GM21717 (cell line): Measurements from ENCODE around the gene SUSD6.
"Not testable (repeated sequence)": the region's sequence is repeated elsewhere in the genome, so short reads cannot be mapped to it uniquely, and the experiment has no call there.

Source experiments
- ATAC-seq: cut with Tn5 transposase; IDR thresholded peaks from one replicate; pipeline ENCODE4 v1.9.1; 2021; ENCODE audit warnings: mild to moderate bottlenecking, moderate library complexity; ENCODE audit not compliant: unreplicated experiment

The SUSD6 gene

DNA sequence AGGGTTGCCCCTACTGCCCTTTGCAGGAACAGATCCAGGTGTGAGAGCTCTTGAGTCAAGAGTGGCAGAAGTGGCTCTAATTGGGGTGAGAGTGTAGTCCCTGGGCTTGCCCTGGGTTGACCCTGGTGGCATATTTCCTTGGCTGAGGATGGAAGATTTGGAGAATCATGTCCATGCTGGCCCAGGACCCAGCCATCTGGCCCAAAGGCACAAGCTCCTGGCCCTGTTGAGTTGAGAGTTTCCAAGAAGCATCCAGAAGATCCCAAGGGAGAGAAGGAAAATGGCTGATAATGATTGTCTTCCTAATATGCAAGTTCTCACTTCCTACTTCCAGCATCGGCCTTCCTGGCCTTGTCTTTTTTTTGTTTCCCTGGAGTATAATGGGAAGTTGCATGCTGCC, 100.1 kb downstream of the SUSD6 start:
- no peak for ATAC-seq

DNA sequence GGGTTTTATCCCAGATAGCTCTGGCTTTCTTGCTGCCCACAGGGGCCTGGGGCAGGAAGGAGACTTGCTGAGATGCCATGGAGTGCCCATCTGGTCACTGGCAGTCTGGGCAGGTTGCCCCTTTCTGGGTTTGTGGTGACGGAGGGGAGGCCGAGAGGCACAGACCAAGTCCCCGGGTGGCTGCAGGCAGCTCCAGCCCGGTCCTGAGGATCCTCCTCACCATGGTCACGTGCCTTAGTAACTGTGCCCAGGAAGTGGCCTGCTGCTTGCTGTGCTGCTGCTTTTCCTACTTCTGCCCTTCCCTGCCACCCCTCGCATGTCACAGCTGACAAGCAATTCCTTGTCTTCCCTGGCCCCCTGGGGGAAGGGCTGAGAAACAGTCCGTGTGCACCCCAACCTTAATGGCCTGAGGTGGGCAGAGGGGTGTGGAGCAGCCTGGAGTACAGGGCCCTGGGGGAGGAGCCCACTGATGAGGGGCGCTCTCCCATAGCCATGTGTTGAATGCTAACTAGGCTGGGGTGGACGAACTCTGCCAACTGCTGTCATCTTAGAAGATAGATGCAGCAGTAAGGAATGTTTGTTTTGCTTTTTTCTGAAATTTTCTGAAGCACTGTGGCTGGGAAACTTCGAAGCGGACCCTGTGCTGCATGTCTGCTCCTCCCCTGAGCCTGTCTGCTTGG, 100.6 kb downstream of the SUSD6 start:
- ATAC-seq, result no peak

DNA sequence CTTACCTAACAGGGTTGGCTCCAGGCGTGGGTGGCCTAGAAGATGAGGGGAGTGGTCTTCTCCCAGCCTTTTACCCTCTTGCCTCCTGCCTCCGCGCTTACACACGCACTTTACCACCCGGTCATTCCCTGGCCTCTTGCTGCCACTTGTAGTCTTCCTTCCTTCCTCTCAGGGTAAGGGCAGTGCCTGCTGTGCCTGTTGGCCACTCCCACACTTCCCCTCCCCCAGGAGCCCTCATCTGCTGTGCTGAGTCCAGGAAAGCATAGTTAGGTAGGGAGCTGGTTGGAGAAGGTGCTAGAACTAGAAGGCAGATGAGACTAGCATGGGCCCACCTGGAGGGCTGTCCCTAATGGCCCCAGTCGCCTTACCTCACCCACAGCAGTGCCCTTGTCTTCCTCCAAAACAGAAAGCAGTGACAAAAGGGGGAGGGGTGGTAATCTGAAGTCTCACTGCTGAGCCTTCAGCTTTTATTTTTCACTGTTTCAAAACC, 101.2 kb downstream of the SUSD6 start:
- ATAC-seq, result no peak

DNA sequence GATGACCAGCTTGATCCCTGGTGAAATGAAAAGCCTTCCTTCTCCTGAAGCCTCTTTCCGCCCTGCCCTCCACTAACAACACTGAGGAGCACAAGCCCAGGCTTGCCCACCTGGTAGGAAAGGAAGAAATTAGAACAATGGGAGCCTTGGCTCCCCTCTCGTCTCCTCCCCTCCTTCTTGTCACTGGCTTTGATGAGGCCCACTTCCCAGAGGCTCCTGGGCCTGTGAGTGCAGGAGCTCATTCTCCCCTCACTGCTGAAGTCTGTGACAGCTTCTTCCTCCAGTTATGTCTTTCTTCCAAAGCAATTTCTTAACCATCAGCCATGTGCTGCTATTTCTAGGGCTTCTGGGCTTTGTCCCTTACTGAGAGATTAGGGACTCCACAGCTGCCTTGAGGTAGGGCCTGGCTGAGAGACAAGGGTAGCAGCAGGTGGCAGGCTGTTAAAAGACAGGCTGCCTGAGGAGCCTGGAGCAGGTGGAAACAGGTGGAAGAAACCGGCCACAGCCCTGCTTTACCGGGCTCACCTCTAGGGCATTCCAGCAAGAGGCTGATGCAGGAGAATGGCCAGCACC, 101.9 kb downstream of the SUSD6 start:
- no peak for ATAC-seq

DNA sequence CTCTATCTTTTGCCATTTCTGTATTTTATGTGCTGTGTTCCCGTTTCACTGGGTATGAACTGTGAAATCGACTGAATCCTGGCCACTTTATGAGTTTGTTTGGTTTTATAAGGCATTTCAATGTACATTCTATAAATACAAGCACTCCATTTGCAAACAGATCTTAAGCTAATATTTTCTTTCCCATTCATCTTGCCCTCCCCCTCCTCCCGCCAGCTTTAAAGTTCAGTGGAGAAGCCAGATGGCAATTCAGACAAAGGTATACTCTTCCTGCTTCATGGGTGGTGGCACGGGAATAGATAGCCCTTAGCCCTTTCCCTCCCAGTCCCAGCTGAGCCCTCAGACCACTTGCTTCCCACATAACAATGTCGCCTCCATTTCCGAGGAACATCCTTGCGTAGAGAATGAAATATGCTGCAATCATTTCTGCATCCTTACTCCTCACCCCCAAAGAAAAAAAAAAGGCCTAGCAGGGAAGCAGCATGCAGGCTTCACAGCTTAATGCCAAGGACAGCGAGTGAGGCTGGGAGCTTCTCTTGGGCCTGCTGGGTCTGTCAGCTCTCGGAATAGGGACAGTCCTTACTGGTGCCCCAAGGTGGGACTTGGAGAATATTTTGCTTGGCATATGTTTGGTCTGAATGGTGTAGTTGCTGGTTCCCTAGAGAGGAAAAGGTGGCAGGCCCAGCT, 102.7 kb downstream of the SUSD6 start:
- no peak for ATAC-seq

DNA sequence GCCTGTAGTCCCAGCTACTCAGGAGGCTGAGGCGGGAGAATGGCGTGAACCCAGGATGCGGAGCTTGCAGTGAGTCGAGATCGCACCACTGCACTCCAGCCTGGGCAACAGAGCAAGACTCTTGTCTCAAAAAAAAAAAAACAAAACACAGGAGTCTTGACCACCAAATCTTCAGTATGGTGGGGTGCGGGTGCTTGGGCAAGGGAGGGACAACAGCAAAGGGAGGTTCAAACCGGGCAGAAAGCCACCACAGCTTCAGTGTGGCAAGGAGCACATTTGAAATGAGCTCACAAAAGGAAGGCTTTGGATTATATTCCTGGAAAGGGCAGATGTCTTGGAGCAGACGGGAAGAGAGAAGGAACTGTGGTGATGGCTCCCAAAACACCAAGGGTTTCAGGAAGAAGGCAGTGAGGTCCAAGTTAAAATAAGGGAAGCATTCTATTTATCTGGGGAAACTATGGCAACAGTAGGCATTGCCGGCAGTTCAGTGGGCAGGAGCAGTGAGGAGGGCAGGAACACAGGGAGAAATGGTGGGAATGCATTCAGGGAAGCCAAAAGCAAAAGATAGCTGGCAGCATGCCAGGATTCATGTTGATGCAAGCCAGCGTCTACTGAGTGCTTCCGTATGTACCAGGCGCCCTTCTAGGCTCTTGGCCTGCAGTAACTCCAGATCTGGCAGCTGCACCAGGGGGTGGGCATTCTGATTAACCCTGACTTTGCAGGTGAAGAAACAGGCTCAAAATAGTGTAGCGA, 104.5 kb downstream of the SUSD6 start:
- no peak for ATAC-seq

DNA sequence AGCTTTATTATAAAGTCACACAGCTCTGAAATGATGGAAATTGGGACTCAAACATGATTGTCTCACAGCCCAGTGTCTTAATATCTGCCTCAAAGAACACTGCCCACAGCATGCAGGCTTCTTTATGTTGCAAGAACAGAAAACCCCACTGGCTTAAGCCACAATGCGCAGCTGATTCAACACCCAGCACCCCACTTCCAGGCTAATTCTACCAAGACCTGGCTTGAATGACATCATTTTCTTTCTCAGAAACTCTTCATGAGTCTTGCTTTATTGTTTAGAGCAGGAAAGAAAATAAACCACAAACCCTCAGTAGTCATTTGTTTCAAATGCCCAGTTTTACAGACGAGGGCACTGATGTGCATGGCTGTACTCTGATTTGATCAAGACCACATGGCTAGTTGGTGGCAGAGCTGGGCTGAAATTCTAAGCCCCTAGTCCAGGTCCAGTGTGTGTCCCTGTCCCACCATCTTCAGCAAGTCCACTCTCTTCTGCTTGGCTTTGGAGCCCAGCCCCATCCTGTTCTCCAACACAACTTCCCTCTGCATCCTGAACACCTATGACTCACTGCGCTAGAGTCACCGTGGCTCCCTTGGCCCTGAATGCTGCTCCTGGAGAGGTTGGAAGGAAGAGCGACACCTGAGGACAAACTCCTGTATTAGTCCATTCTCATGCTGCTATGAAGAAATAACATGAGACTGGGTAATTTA, 105.2 kb downstream of the SUSD6 start:
- no peak for ATAC-seq

DNA sequence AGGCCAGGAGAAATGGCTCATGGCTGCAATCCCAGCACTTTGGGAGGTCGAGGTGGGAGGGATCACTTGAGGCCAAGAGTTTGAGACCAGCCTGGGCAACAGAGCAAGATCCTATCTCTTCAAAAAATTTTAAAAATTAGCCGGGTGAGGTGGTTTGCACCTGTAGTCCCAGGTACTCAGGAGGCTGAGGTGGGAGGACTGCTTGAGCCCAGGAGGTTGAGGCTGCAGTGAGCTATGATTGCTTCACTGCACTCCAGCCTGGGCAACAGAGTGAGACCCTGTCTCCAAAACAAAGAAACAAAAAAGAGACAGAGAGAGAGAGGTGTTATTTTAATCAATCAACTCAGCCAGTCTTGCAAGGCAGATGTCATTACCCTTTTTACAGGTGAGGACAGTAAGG, 107.2 kb downstream of the SUSD6 start:
- ATAC-seq, result not testable (repeated sequence)

DNA sequence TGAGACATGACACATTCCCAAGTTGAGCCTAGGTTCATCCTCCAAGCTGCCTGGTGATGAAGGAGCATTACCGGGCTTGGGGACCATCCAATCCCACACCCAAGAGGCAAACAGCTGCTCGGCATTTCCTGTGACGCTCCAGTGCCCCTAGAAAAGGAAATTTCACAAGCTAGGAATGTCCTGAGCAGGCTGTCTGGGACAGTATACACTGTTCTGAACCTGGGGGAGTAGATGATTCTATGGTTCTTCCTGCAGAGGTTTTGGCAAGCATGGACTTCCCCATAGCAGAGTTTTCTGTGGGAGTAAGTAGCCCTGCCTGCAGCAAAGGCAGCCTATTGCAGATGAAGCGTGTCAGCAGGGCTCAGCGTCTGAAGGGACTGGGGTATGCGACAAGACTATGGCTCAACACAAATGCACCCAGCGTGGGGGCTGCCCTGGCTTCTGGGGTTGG, 108.1 kb downstream of the SUSD6 start:
- ATAC-seq, result no peak

DNA sequence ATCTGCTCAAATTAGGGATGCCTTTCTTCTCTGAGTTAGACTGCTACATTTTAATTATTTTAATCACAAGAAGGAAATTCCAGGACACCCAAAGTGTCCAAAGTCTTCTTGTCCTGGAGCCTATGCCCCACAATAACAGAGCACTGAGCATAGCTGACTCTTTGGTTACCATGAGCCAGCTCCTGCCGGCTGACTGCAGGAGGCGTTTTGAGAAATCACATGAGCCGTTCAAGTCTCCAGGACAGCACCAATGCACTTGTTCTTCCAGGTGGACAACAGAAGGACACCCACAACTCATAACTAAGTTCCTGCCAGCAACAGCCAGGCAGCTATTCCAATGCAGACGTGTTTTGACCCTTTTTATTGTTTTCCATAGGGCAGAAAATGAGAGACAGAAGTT, 109.5 kb downstream of the SUSD6 start:
- no peak for ATAC-seq

DNA sequence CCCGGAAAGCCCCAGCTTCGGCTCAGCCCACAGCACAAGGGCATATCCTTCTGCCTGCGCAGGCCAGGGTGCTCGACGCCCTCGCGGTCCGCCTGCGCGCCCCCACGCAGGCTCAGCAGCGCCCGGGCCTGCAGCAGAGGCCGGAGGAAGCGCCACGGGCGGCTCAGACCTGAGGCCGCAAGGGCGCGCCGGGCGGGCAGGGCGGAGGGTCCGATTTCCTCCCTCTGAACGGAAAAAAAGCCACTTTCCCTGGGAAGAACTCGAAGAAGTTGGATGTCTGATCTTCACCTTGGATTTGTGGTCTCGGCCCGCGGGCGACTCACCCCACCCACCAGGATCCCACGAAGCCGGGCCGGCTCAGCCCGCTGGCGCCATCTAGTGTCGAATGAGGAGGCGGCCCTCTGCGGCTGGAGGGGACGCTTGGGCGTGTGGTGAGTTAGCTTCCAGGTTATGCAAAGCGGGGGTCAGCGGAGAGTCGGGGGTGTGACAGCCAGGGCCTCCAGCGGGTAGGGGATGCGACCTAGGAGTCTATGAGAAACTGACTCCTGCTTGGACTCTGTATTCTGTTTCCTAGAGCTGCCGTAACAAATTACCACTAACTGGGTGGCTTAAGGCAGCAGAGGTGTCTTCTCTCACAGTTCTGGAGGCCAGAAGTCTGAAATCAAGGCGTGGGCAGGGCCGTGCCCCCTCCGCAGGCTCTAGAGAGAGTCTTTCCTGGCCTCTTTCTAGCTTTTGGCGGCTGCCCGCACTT, 115.5 kb downstream of the SUSD6 start:
- peak; percentile 77 for ATAC-seq

DNA sequence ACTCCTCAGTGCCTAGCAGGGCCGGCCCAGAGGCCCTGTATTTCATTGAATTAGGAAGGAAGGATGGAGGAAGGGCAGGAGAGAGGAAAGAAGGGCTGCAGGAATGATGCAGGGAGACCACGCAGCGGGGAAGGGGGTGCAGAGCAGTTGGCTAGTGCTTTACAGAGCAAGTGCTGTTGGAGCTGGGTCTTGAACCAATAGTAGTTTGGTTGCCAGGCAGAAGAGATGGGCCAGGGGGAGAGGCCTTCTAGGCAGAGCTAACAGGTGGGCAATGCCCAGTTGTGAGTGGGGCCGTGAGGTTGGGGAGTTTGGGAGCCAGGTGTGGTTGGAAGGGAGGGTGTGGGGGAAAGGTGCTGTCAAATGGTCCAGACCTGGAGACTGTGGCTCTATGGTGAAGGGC, 116.5 kb downstream of the SUSD6 start:
- no peak for ATAC-seq

DNA sequence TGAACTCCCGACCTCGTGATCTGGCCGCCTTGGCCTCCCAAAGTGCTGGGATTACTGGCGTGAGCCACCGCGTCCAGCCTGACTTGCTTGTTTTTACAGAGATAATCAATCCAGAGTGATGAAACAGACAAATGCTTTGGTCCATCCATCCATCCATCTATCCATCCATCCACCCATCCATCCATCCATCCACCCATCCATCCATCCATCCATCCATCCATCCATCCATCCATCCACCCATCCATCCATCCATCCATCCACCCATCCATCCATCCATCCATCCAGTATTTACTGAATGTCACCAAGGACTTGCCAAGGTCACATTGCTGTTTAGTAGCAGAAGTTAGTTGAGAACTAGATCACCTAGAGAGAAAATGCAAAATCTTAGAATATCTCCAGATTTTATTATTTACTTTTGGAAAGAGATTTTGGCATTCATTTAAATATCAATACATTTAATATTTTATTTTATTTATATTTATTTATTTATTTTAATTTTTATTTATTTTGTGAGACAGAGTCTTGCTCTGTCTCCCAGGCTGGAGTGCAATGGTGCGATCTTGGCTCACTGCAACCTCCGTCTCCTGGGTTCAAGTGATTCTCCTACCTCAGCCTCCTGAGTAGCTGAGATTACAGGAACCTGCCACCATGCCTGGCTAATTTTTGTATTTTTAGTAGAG, 120.7 kb downstream of the SUSD6 start:
- not testable (repeated sequence) for ATAC-seq

DNA sequence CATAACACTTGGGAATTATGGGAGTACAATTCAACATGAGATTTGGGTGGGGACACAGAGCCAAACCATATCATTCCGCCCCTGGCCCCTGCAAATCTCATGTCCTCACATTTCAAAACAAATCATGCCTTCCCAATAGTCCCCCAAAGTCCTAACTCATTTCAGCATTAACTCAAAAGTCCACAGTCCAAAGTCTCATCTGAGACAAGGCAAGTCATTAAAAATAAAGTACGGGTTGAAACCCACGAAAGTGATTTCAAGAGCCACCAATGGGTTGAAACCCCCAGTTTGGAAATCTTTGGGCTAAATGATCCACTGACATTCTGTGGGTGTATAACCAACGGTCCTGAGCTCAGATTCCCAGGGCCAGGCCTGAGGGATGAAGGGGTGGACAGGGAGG, 125.0 kb downstream of the SUSD6 start:
- ATAC-seq, result not testable (repeated sequence)

DNA sequence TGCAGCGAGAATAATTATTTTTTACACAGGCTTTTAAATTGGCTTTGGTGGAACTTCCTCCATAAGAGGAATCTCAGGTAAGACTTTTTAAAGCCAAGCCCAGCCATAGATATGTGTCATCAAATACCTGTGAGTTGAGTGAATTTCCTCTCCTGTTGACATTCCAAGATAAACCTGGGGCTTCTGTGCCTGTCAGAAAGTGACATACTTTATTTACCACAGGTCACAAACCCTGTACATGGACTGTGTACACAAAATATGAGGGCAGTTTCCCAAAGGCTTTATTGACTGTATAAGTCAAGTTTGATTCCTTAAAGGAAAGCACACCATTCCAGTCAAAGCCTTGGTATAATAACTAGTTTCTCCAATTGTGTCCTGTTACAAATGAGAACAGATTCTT, 129.7 kb downstream of the SUSD6 start:
- ATAC-seq, result no peak

DNA sequence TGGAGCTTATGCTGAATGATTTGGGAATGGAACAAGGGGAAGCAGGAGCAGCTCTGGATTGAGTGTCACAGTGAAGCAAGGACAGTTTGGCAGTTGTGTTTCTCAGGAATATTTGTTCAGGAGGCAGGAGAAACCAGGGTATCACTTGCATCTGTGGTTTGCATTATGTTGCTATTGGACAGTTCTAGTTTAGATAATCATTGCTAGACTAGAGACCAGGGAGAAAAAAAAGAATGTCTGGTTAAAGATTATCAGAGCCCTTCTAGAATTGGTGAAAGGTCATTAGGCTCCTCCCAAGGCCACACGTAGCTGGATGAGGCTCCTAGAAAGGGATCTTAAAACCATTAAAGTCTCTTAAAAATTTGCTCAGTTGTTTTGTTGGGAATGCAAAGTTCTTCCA, 138.6 kb downstream of the SUSD6 start:
- no peak for ATAC-seq

DNA sequence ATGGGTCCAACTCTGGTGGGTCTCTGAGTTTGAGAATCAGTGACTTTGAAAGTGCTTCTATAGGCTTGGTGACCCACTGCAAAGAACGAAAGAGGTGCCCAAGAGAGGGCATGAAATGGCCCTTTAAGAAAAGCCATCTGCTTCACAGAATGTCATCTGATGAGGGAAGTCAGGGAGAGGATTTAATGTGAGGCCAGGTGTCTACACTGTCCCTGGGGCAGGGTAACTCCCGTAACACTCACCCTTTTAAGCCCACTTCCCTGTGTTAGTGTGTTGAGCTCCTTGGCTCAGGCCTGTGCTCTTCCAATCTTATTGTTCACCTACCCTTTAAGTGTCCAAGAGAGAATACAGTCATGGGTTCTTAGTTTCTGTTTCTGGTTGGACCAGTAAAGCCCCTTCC, 139.1 kb downstream of the SUSD6 start:
- no peak for ATAC-seq

DNA sequence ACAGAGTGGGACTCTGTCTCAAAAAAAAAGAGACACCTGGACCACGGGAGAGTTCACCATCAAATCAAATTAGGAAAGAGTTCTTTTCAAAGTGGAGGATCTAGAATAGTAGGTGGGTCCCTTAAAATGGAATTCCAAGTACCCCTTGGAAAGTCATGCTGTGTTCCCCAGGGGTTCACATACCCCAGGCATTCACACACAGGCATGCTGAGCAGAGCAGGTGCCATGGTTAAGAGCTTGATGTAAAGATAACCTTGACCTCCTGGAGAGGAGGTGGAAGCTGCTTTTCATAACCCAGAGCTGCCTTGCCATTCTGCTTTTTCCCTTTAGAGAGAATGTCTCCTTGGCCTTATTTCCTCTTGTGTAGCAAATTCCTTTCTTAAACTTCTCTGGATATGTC, 141.4 kb downstream of the SUSD6 start:
- no peak for ATAC-seq

DNA sequence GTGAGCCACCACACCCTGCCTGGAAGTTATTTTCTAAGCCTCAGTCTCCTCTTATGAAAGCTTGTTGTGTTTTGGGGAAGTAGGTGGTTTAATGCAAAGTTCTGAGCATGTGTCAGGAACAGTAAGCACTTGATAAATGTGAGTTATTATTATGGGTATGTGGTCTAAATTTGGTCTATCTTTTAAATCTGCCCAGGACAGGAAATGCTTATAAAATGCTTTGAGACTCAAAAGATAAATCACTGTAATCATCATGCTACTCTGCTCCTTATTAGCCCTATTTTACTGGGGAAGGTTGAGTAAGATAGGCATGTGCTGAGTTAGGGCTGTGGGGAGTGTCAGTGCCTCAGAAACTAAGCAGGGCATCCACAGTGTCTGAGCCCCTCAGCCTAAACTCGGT, 142.5 kb downstream of the SUSD6 start:
- no peak for ATAC-seq

DNA sequence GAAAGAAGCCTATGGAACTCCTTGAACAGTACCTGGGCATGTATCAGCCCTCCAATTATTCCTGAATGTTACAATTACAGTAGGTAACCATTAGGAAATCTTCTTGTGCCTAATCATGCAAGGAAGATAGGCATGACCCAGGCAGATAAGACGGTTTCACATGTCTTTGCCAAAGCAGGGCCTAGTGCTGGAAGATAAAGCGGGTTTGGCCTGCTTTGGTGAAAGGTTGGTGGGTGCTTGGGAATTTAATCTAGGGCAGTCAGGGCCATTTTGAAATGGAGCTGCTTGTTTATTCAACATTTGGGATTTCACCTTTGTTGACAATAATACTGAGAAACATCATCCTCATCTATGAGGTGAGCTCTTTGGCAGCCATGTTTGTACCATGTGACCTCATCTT, 143.1 kb downstream of the SUSD6 start:
- ATAC-seq, result no peak
